Neuronal stem cell (in vitro differentiated cells): ENCODE results near the gene PIGU.
A peak's percentile ranks its signal among the peaks of the same experiment; 100 is the strongest.

Source experiments
- DNase-seq: peaks from one replicate; pipeline ENCODE4 v3.0.0-alpha.2; 2013; ENCODE audit warnings: low spot score
- H2AFZ ChIP-seq: one replicate; pipeline ENCODE4 v1.6.1; 2013; ENCODE audit warnings: mild to moderate bottlenecking, low read length, inconsistent platforms
- H2AK5ac ChIP-seq: 2 replicates; pipeline ENCODE4 v1.6.1; 2013; ENCODE audit warnings: low read depth, mild to moderate bottlenecking, inconsistent platforms, low read length, moderate library complexity, mixed read lengths
- H2BK120ac ChIP-seq: 2 replicates; pipeline ENCODE4 v1.6.1; 2013; ENCODE audit warnings: low read depth, mild to moderate bottlenecking, inconsistent platforms, low read length, moderate library complexity, mixed read lengths
- H2BK12ac ChIP-seq: one replicate; pipeline ENCODE4 v1.6.1; 2013; ENCODE audit warnings: low read length, inconsistent platforms
- H2BK15ac ChIP-seq: 2 replicates; pipeline ENCODE4 v1.6.1; 2013; ENCODE audit warnings: mild to moderate bottlenecking, low read length, inconsistent platforms, mixed read lengths
- H2BK5ac ChIP-seq: one replicate; pipeline ENCODE4 v1.6.1; 2013; ENCODE audit warnings: inconsistent platforms, mild to moderate bottlenecking, low read length, moderate library complexity
- H3K14ac ChIP-seq: one replicate; pipeline ENCODE4 v1.6.1; 2013; ENCODE audit warnings: low read length, inconsistent platforms
- H3K18ac ChIP-seq: 2 replicates; pipeline ENCODE4 v1.6.1; 2013; ENCODE audit warnings: low read length, inconsistent platforms
- H3K23ac ChIP-seq: 2 replicates; pipeline ENCODE4 v1.6.1; 2013; ENCODE audit warnings: low read depth, mild to moderate bottlenecking, mixed read lengths, low read length, inconsistent platforms; ENCODE audit not compliant: poor library complexity
- H3K27ac ChIP-seq: replicated peaks from 3 replicates; pipeline ENCODE4 v1.5.1; 2013; ENCODE audit warnings: low read length, inconsistent platforms
- H3K27me3 ChIP-seq, 3 experiments: 2 replicates each; pipeline ENCODE4 v1.6.1; 2013; ENCODE audit warnings: low read length in 3 of 3, mild to moderate bottlenecking in 2 of 3, inconsistent platforms in 1 of 3, low read depth in 1 of 3, mixed read lengths in 1 of 3, moderate library complexity in 1 of 3; ENCODE audit not compliant: control insufficient read depth in 3 of 3, insufficient read depth in 3 of 3
- H3K36me3 ChIP-seq, 2 donors: replicated peaks in 1 of 2; 2 replicates each; pipeline ENCODE4 v1.6.1; 2013; ENCODE audit warnings: low read length in 2 of 2; ENCODE audit not compliant: control insufficient read depth in 2 of 2, insufficient read depth in 2 of 2
- H3K4ac ChIP-seq: 2 replicates; pipeline ENCODE4 v1.6.1; 2013; ENCODE audit warnings: inconsistent platforms, mild to moderate bottlenecking, low read length, moderate library complexity
- H3K4me1 ChIP-seq, 2 donors: 1 replicate in 1 of 2; 2 replicates in 1 of 2; pipeline ENCODE4 v1.6.1; 2013; ENCODE audit warnings: low read length in 2 of 2, low read depth in 1 of 2; ENCODE audit not compliant: control insufficient read depth in 2 of 2, insufficient read depth in 1 of 2
- H3K4me2 ChIP-seq: one replicate; pipeline ENCODE4 v1.6.1; 2013; ENCODE audit warnings: mild to moderate bottlenecking, low read length, inconsistent platforms; ENCODE audit not compliant: insufficient read depth, poor library complexity, severe bottlenecking
- H3K4me3 ChIP-seq, 2 donors: 2 replicates each; pipeline ENCODE4 v1.5.1; 2013; ENCODE audit warnings: low read length in 2 of 2, mild to moderate bottlenecking in 2 of 2, inconsistent platforms in 1 of 2, moderate library complexity in 1 of 2
- H3K79me1 ChIP-seq: one replicate; pipeline ENCODE4 v1.6.1; 2013; ENCODE audit warnings: low read depth, mild to moderate bottlenecking, inconsistent platforms, low read length, moderate library complexity
- H3K9ac ChIP-seq: one replicate; pipeline ENCODE4 v1.6.1; 2013; ENCODE audit warnings: mild to moderate bottlenecking, low read depth, low read length, inconsistent platforms; ENCODE audit not compliant: poor library complexity
- H3K9me3 ChIP-seq, 2 donors: replicated peaks in 1 of 2; 2 replicates each; pipeline versions ENCODE3 to v1.6.1; 2013; ENCODE audit warnings: low read length in 2 of 2, mild to moderate bottlenecking in 2 of 2, inconsistent platforms in 1 of 2, low read depth in 1 of 2, mixed read lengths in 1 of 2, moderate library complexity in 1 of 2; ENCODE audit not compliant: control insufficient read depth in 2 of 2, insufficient read depth in 1 of 2
- H4K8ac ChIP-seq: one replicate; pipeline ENCODE4 v1.6.1; 2013; ENCODE audit warnings: low read depth, mild to moderate bottlenecking, inconsistent platforms, low read length, moderate library complexity
- H4K91ac ChIP-seq: one replicate; pipeline ENCODE4 v1.6.1; 2013; ENCODE audit warnings: low read length, low read depth, mild to moderate bottlenecking, inconsistent platforms; ENCODE audit not compliant: poor library complexity
- WGBS, 2 donors: extraction: QIAGEN DNeasy Blood & Tissue Kit; methylation state at CpG; one replicate each; pipeline ENCODE4 v1.1.7; 2013; ENCODE audit warnings: missing lambda C conversion rate in 2 of 2, mixed read lengths in 1 of 2; ENCODE audit not compliant: insufficient read length in 2 of 2, insufficient replicate concordance in 1 of 2; ENCODE audit errors: extremely low coverage in 2 of 2; 5-methylcytosine and 5-hydroxymethylcytosine counted together

The PIGU gene

DNA sequence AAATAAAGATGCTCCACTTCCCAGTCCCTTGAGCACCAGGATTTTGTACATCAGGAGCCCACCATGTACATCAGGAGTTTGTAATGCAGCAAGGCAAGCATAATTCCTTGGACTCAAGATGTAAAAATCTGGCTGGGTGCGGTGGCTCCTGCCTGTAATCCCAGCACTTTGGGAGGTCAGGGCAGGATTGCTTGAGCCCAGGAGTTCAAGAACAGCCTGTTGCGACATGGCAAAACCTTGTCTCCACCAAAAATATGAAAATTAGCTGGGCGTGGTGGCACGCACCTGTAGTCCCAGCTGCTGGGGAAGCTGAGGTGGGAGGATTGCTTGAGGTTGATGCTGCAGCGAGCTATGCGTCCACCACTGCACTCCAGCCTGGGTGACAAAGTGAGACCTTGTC is 134.5 kb downstream of the PIGU start:
- Histone ChIP-seq H2AFZ (no peak overlapping the region), H3K27ac (no peak overlapping the region), H2BK120ac (no peak overlapping the region), H3K27me3 (no peaks in the 10 kb centered on the region), H2BK15ac (no peak overlapping the region), H3K4ac (no peak overlapping the region), H4K91ac (no peak overlapping the region), H2BK5ac (no peak overlapping the region), H3K14ac (no peak overlapping the region), H3K36me3 (peaks cover 19 to 49% of the 10 kb centered on the region in 2 donors), H2AK5ac (no peak overlapping the region), H4K8ac (no peak overlapping the region), H3K23ac (no peak overlapping the region), H3K9ac (no peak overlapping the region), H3K9me3 (no peaks in the 10 kb centered on the region), H3K18ac (no peak overlapping the region), H2BK12ac (no peak overlapping the region), H3K4me2 (no peak overlapping the region), H3K79me1 (no peaks in the 10 kb centered on the region), H3K4me3 (no peak overlapping the region), H3K4me1 (peaks cover 0 to 4% of the 10 kb centered on the region in 2 donors)
- no peak for DNase-seq
- no CpG with 5 or more reads among the region's 6 CpGs for WGBS, 2 donors

DNA sequence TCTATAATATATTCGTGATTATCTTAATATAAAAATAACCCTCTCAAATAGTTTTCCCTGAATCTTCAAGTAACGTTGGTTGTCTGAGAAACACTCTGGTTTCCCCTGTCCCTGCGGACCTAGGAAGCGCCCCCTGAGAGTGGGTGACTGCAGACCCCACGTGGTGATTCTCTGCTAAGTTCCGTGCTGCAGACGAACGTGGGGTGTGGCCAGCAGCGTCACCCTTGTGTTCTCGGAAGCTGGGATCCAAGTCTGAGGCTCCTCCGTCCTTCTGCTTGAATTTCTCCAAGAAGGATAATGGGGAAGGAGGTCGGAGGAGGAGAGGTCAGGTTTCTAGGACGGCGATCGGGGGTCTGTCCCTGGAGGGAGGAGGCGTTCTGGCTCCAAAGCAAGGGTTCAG is 135.0 kb downstream of the PIGU start:
- Histone ChIP-seq H4K8ac (no peak overlapping the region), H3K4me1 (peaks cover 0 to 4% of the 10 kb centered on the region in 2 donors), H2BK15ac (no peak overlapping the region), H2BK120ac (no peak overlapping the region), H3K9me3 (no peaks in the 10 kb centered on the region), H2AK5ac (no peak overlapping the region), H3K14ac (no peak overlapping the region), H3K23ac (no peak overlapping the region), H2AFZ (no peak overlapping the region), H3K36me3 (peaks cover 24 to 54% of the 10 kb centered on the region in 2 donors), H2BK5ac (no peak overlapping the region), H3K4me2 (no peak overlapping the region), H3K4ac (no peak overlapping the region), H3K27me3 (no peaks in the 10 kb centered on the region), H2BK12ac (no peak overlapping the region), H3K18ac (no peak overlapping the region), H3K4me3 (no peak overlapping the region), H3K27ac (no peak overlapping the region), H3K79me1 (no peaks in the 10 kb centered on the region), H4K91ac (no peak overlapping the region), H3K9ac (no peak overlapping the region)
- no peak for DNase-seq
- WGBS, 2 donors = no CpG with 5 or more reads among the region's 16 CpGs

DNA sequence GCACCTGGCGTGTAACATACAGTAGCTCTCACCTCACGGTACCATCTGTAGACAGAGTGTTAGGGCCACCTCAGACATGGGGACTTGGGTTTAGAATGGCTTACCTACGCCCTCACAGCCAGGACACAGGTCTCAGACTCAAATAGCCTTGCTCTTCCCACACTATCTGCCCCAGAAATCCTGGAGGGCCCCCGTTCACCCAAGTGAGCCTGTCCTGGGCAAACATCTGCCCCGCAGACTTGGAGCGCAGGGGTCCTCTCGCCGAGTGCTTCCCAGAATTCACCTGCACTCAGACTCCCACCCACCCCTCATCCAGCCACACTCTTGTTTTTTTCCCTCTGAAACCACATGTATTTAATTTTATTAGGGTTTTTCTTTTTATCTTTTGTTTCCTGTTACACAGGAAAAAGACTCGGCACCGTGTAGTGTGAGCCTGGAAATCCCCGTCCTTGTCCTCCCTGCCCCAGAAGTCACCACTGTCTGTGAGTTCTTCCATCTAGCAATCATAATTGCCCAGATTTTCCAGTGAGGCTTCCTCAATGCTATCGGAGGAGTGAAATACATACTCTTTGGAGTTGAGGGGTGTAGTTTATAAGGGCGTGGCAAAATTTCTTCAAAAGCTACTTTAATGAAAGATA is 135.5 kb downstream of the PIGU start:
- H2AFZ ChIP-seq = no peak overlapping the region
- H2BK5ac ChIP-seq = peak overlapping the region; percentile 16
- no peaks in the 10 kb centered on the region for H3K79me1 ChIP-seq
- peaks cover 0 to 4% of the 10 kb centered on the region in 2 donors for H3K4me1 ChIP-seq
- H3K14ac ChIP-seq = no peak overlapping the region
- no peak overlapping the region for H3K9ac ChIP-seq
- H3K27ac ChIP-seq = no peak overlapping the region
- no peak overlapping the region for H4K8ac ChIP-seq
- no peaks in the 10 kb centered on the region for H3K27me3 ChIP-seq
- no peak for DNase-seq
- no peak overlapping the region for H2BK120ac ChIP-seq
- H3K23ac ChIP-seq = no peak overlapping the region
- H2BK15ac ChIP-seq = no peak overlapping the region
- no peaks in the 10 kb centered on the region for H3K9me3 ChIP-seq
- H3K4ac ChIP-seq = no peak overlapping the region
- no peak overlapping the region for H2AK5ac ChIP-seq
- H3K4me3 ChIP-seq = no peak overlapping the region
- peaks cover 27 to 59% of the 10 kb centered on the region in 2 donors for H3K36me3 ChIP-seq
- H3K18ac ChIP-seq = no peak overlapping the region
- no peak overlapping the region for H2BK12ac ChIP-seq
- no peak overlapping the region for H4K91ac ChIP-seq
- WGBS, 2 donors = no CpG with 5 or more reads among the region's 13 CpGs
- H3K4me2 ChIP-seq = no peak overlapping the region

DNA sequence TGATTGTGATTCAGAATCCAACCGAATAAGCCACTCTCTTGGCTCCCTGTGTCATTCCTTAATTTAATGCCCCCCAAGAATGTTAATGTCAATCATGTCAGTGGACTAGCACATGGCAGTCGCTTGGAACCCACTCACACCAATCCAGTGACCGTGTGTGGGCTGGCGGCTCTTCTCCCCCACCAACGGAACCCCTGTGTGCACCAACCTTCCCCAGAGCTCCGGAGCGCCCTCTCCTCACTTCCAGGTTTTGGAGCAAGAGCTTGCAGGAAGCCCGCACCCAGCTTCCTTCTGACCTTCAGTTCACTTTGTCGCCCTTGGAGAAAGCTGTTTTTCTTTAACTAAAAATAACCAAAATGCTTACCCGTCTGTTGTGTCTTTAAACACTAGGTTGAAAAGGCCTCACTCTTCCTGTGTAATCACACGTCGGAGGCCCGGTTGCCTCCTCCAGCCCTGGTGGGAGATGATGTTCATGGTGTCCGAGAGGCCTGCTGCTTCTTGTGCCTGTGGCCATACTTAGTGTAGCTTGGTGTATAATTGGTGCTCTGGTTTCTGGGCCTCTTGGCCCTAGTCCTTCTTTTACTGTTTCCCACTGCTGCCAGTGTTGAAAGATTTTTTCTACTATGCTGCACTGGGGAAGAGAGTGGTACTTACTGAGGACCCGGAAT is 136.2 kb downstream of the PIGU start:
- Histone ChIP-seq H2AFZ (no peak overlapping the region), H3K36me3 (peaks cover 32 to 65% of the 10 kb centered on the region in 2 donors), H3K79me1 (no peaks in the 10 kb centered on the region), H2BK120ac (no peak overlapping the region), H3K4me2 (no peak overlapping the region), H3K9me3 (no peaks in the 10 kb centered on the region), H3K9ac (no peak overlapping the region), H2BK12ac (no peak overlapping the region), H2BK5ac (peak overlapping the region; percentile 16), H4K91ac (no peak overlapping the region), H3K4ac (no peak overlapping the region), H2BK15ac (no peak overlapping the region), H3K14ac (no peak overlapping the region), H4K8ac (no peak overlapping the region), H3K4me3 (no peak overlapping the region), H3K23ac (no peak overlapping the region), H2AK5ac (no peak overlapping the region), H3K4me1 (peaks cover 0 to 4% of the 10 kb centered on the region in 2 donors), H3K27ac (no peak overlapping the region), H3K27me3 (no peaks in the 10 kb centered on the region), H3K18ac (no peak overlapping the region)
- WGBS, 2 donors = no CpG with 5 or more reads among the region's 15 CpGs
- no peak for DNase-seq
